H54 (cell line): ENCODE data around the gene KLF3.
A peak's percentile ranks its signal among the peaks of the same experiment; 100 is the strongest.

Source experiments
- DNase-seq: peaks from one replicate; pipeline ENCODE4 v3.0.0; 2011; ENCODE audit warnings: low spot score, mixed read lengths; ENCODE audit not compliant: insufficient read length
- FAIRE-seq: peaks from 3 replicates; lab custom pipeline; 2011; peaks lifted over from hg19 to GRCh38; lab: Jason Lieb, UNC
- POLR2A ChIP-seq: IDR thresholded peaks from 2 replicates; pipeline ENCODE4 v1.6.1; 2011; ENCODE audit warnings: low read depth, mild to moderate bottlenecking, low read length

Gene KLF3

DNA sequence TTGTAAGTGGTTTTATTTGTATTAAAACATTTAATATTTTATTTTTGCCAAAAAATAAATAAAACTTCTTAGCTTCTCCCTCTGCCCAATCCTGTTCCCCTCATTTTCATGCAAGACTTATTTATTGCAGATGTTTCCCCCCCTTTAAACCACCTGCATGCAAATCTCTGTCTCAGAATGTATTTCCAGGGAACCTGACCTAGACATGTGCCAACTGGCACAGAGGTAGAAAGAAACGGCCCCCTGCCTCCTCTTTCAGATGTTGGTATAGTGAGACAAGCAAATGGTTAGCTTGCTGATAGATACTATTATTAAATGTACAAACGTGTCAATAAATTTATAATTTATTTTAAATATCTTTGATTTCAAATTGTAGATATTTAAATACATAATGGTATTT is 47.1 kb downstream of the KLF3 start:
- FAIRE-seq = no peak
- DNase-seq = no peak
- TF ChIP-seq POLR2A = no peak

DNA sequence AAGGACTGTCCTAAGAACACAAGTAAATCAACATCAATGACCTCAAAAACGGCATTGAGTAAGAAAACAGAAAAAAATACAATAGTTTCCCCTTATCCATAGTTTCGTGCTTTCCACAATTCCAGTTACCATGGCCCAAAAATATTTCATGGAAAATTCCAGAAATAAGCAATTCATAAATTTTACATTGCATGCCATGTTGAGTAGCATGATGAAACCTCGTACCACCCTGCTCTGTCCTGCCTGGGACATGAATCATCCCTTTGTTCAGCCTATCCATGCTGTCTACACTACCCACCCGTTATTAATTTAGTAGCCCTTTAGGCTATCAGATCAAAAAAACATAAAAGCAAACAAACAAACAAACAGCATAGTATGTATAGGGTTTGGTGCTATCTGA is 51.1 kb downstream of the KLF3 start:
- FAIRE-seq (no peak), DNase-seq (no peak)
- no peak for TF ChIP-seq POLR2A

DNA sequence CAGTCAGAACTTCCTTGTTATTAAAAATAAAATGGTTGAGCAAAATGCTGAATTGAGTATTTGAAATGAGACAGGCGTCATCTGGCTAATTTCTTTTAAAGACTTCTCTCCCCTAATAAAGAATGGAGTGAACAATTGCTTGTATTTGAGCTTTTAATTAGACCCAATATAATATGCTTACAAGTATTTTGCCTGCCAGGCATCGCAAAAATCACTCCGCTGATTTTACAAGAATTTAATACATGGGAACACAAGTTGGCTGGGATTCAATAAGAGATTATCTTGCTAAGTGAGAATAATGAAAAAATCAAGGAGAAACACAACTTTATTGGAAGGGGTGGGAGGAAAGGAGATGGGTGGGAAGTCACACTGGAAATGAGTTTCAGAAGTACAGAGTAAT is 52.3 kb downstream of the KLF3 start:
- no peak for TF ChIP-seq POLR2A
- DNase-seq (no peak), FAIRE-seq (no peak)

DNA sequence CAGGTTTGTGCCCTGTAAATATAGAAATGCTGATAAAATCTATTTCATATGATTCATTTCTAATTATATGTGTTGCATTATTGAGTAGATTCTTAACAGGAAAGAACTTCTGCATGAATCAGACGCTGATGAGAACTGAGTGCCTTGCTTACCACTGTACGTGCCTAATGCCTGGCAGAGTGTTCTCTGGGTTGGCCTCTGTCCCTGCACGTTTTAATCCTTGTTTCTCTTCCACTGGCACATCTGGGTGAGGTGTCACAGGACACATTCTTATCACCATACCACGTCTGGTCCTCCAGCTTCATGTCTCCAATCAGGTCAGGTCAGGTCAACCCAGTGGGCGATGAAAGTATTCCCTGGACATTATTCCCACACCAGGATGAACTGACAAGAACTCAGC is 53.6 kb downstream of the KLF3 start:
- no peak for TF ChIP-seq POLR2A
- FAIRE-seq (no peak), DNase-seq (no peak)

DNA sequence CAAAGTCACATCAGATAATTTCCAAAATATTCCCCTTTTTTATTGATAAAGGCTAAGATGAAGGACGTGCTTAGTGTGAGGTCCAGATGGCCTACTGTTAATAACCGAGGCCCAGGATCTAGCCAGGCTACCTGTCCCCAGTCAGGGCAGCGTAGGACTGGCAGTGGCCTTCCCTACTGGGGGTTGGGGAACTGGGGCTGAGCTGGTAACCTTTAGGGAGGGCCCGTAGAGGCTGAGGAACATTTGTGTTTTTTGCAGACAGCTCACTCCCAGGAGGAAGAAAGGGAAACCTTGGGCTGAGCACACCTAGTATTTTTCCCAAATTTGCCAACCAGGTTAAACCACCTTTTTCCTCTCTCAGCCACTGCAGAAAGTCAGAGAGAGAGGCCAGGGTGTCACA is 59.1 kb downstream of the KLF3 start:
- no peak for TF ChIP-seq POLR2A
- FAIRE-seq (no peak), DNase-seq (no peak)

DNA sequence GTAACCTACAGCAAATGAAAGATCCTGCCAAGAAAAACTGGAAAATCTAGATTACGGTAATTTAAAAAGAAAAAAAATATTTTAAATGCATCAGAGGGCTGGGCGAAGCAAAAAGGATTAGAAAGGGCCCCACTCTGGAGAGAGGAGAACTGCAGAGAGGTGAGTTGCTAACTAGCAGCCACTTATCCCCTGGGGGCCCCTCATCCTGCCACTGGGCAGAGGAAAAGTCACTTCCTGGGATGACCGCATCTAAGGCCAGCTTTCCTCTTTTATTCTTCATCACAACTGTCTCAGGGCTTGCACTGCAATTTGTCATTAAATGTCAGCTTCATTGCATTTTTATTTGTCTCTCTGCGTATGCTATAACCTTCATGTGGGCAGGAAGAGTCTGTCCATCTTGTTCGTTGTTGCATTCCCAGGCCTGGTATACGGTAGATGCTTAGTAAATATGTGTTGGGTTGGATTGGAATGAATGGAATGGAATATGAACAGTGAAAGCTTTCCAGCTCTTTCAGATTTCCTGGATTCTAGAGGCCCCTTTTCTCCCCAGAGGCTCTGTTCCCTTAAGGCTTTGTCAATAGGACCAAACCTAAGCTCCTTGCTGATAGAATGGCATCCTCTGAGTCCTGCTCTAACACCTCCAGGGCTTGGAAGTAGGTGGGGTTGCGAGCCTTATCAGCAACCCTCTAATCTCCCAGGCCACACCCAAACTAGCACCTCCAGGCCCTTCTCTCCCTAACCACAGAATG is 59.9 kb downstream of the KLF3 start:
- DNase-seq (no peak), FAIRE-seq (no peak)
- TF ChIP-seq POLR2A = no peak

DNA sequence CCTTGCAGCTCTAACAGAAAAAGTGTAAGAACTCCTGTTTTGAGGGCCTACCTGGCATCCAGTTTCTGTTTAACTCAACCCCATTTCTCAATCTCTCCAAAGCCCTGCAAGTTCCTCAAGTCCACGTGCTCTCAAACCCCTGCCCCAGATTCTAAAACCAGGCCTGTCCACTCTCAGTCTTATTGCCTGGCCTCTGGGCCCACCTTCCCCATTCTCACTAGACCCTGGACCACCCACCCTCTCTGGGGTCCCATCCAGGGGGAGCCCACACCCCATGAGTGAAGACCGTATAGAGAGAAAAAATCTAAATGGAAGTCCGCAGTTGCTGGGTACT is 60.4 kb downstream of the KLF3 start:
- FAIRE-seq = no peak
- no peak for TF ChIP-seq POLR2A
- no peak for DNase-seq

DNA sequence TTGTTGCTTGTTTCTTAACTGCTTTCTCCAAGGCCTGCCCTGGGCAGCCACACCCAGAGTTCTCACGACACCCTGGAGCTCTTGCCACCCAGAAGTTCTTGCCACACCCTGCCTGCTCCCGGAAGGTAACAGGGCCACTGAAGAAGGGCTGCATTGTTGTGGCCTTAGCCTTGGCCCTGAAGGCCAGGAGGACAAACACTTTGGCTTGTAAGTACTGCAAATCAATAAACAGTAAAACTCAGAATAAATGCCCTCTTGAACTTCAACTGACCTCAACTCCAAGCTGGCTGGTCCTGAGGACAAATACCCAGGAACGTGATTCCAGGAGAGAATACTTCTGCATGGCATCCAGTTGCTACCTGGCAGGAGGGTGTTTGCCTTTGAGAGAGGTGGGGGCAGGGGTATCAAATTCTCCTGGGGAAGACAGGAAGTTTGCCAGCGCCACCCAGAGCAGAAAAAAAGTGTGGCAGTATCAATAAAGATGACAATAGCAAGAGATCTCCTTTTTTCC is 64.7 kb downstream of the KLF3 start:
- FAIRE-seq = no peak
- no peak for TF ChIP-seq POLR2A
- DNase-seq = no peak

DNA sequence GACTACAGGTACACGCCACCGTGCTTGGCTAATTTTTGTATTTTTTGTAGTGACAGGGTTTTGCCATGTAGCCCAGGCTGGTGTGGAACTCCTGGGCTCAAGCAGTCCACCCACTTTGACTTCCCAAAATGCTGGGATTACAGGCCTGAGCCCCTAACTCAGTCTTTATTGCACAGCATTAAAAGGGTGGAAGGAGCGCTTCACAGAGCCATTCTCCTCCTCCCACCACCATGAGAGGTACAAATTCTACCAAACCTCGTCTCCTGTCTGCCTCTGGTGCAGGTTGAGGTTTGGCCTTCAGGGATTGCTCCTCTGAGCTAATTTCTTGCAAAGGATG is 66.5 kb downstream of the KLF3 start:
- DNase-seq = no peak
- no peak for TF ChIP-seq POLR2A
- no peak for FAIRE-seq

DNA sequence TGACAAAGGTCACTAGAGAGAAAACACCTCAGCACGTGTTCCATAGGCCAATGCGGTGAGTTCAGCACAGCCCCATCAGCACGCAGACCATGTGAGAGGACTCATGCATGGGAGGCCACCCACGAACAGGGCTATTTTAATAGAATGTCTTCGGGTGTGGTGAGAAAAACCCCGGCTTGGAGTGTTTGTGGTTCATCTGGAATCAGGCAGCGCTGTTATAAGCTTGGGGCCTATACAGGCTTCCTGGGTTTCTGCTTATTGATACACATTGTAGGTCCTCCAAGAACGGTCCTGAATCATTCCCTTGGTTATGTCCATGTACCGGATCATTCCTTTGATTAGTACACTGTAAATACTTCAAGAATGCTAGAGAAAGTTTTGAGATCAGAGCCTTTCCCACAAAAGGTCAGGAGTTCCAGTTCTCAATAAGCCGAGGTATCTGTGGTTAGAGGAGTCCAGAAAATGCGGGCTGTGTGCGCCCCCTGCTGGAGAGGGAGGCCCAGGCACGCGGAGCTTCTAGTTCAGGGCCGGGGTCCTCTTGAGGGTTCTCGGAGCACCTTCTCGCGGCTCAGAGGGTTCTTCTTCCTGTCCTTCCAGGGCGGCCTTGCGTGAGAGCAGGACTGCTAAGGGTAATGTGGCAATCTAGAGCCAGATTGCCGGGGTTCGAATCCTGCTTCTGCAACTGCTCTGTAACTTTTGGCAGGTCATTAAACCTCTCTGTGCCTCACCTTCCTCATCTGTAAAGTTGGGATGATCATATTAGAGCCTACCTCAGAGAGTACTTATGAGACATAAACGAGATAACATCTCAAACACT is 67.0 kb downstream of the KLF3 start:
- FAIRE-seq = no peak
- no peak for TF ChIP-seq POLR2A
- DNase-seq = peak; percentile 35

DNA sequence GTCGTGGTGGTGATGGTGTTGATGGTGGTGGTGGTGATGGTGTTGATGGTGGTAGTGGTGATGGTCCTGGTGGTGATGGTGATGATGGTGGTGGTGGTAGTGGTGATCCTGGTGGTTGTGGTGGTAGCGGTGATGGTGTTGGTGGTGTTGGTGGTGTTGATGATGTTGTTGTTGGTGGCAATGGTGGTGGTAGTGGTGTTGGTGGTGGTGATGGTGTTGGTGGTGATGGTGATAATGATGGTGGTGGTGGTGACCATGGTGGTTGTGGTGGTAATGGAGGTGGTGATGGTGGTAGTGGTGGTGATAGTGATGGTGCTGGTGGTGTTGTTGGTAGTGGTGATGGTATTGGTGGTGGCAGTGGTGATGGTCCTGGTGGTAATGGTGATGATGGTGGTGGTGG is 69.7 kb downstream of the KLF3 start:
- FAIRE-seq (no peak), DNase-seq (no peak)
- TF ChIP-seq POLR2A = no peak

DNA sequence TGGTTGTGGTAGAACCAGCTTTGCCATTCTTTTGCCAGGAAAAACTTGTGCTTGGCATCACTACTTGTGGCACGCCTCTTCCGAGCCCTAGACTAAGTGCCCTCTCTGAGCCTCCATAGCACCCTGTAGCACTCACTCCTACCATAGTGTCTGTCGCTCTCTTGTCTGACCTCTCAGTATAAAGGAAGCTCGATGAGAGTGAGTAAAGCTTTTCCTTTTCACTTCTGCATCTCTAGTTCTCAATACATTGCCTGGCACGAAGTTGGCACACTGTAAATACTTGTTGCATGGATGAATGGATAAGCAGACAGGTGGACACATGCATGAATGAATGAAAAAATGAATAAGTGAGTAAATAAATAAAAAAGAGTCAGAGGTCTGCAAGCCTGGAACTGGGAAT is 70.4 kb downstream of the KLF3 start:
- FAIRE-seq (no peak), DNase-seq (no peak)
- TF ChIP-seq POLR2A = no peak

DNA sequence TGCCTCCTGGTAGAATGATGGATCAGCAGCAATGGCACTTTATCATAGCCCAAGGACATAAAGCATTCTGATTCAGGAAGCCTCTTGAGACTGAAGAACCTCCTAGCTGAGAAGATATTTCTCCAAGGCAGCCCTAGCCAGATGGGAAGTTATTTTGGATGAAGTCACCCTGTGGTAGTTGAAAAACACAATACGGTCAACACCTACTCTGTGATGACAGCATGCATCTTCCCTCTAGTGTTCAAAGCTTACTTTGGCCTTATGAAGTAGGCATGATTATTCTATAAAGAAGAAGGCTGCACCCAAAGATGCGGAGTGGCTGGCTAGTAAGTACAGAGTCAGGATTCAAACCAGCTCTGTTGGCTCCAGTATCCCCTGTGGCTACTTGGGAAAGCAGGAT is 70.9 kb downstream of the KLF3 start:
- DNase-seq (no peak), FAIRE-seq (no peak)
- no peak for TF ChIP-seq POLR2A

DNA sequence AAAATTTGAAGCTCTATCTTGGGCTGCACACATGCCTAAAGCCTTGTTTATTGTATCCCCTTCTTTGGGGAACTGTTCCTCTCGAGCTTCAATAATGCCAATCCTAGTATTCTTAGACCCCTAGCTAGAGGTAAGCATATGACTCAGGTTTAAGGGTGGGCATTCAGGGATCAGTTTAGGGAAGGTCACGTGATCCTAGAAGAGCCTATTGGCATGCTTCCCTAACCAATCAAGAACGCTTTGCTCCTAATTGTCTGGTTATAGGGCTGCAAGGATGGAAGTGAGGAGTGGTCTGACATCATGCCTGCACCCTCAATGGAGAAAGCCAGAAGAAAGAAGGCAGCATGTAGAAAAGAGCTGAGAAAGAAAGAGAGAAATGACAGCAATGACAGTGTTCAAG is 71.9 kb downstream of the KLF3 start:
- no peak for DNase-seq
- TF ChIP-seq POLR2A = no peak
- FAIRE-seq = no peak
